ENCODE results near the gene CA10.

The CA10 gene

GRCh38 chr17:52105591-52105990 is 52.9 kb downstream of the CA10 start:
- no peak overlapping the region for H3K4me2 ChIP-seq (ENCODE audit: low read depth, low read length, poor library complexity, severe bottlenecking)
- H3K9me2 ChIP-seq (replicated peaks; ENCODE audit: insufficient read depth, low read length): no peaks in the 10 kb centered on the region
- H3K36me3 ChIP-seq (ENCODE audit: low read length): no peaks in the 10 kb centered on the region
- no peak overlapping the region for H3K9ac ChIP-seq (ENCODE audit: low read length)
- H3K27me3 ChIP-seq (ENCODE audit: low read length): no peaks in the 10 kb centered on the region
- H2AFZ ChIP-seq (ENCODE audit: low read depth, low read length, severe bottlenecking): no peak overlapping the region
- no peak overlapping the region for H3K4me3 ChIP-seq (ENCODE audit: insufficient read depth, low read length, poor library complexity, severe bottlenecking)
- H4K20me1 ChIP-seq (ENCODE audit: low read depth, low read length): no peaks in the 10 kb centered on the region
- H3K79me2 ChIP-seq (ENCODE audit: insufficient read depth, low read length): no peaks in the 10 kb centered on the region
- TF ChIP-seq CTCF (IDR thresholded peaks at IDR 0.05; ENCODE audit: insufficient read depth, low read length, poor library complexity, severe bottlenecking): no peak
- TF ChIP-seq EZH2phosphoT487 (conservative IDR thresholded peaks at IDR 0.05; ENCODE audit: low read length): no peak
- no peaks in the 10 kb centered on the region for H3F3A ChIP-seq (ENCODE audit: insufficient read depth)
- H3K27ac ChIP-seq (ENCODE audit: low read depth, low read length): no peak overlapping the region
- no peaks in the 10 kb centered on the region for H3K9me3 ChIP-seq (ENCODE audit: insufficient read depth, low read length)

- TF ChIP-seq CTCF (IDR thresholded peaks at IDR 0.05; ENCODE audit: insufficient read depth, low read length, poor library complexity, severe bottlenecking) (no peak), EZH2phosphoT487 (conservative IDR thresholded peaks at IDR 0.05; ENCODE audit: low read length) (no peak)
- Histone ChIP-seq H3K36me3 (ENCODE audit: low read length) (no peaks in the 10 kb centered on the region), H3K4me2 (ENCODE audit: low read depth, low read length, poor library complexity, severe bottlenecking) (no peak overlapping the region), H3K9me2 (replicated peaks; ENCODE audit: insufficient read depth, low read length) (no peaks in the 10 kb centered on the region), H3K27ac (ENCODE audit: low read depth, low read length) (no peak overlapping the region), H4K20me1 (ENCODE audit: low read depth, low read length) (no peaks in the 10 kb centered on the region), H3F3A (ENCODE audit: insufficient read depth) (no peaks in the 10 kb centered on the region), H3K4me3 (ENCODE audit: insufficient read depth, low read length, poor library complexity, severe bottlenecking) (no peak overlapping the region), H3K79me2 (ENCODE audit: insufficient read depth, low read length) (no peaks in the 10 kb centered on the region), H3K27me3 (ENCODE audit: low read length) (no peaks in the 10 kb centered on the region), H3K9me3 (ENCODE audit: insufficient read depth, low read length) (no peaks in the 10 kb centered on the region), H3K9ac (ENCODE audit: low read length) (no peak overlapping the region), H2AFZ (ENCODE audit: low read depth, low read length, severe bottlenecking) (no peak overlapping the region)
Measured at GRCh38 chr17:52096056-52096455, 62.5 kb downstream of the CA10 start.

GRCh38 chr17:52084176-52084575 is 74.3 kb downstream of the CA10 start:
- no peak overlapping the region for H3K9ac ChIP-seq (ENCODE audit: low read length)
- H3K9me3 ChIP-seq (ENCODE audit: insufficient read depth, low read length): no peaks in the 10 kb centered on the region
- H3K27me3 ChIP-seq (ENCODE audit: low read length): no peaks in the 10 kb centered on the region
- no peaks in the 10 kb centered on the region for H3K9me2 ChIP-seq (replicated peaks; ENCODE audit: insufficient read depth, low read length)
- H3F3A ChIP-seq (ENCODE audit: insufficient read depth): no peaks in the 10 kb centered on the region
- H3K36me3 ChIP-seq (ENCODE audit: low read length): no peaks in the 10 kb centered on the region
- no peak overlapping the region for H3K27ac ChIP-seq (ENCODE audit: low read depth, low read length)
- H3K4me3 ChIP-seq (ENCODE audit: insufficient read depth, low read length, poor library complexity, severe bottlenecking): no peak overlapping the region
- H2AFZ ChIP-seq (ENCODE audit: low read depth, low read length, severe bottlenecking): no peak overlapping the region
- no peaks in the 10 kb centered on the region for H3K79me2 ChIP-seq (ENCODE audit: insufficient read depth, low read length)
- H3K4me2 ChIP-seq (ENCODE audit: low read depth, low read length, poor library complexity, severe bottlenecking): no peak overlapping the region
- H4K20me1 ChIP-seq (ENCODE audit: low read depth, low read length): no peaks in the 10 kb centered on the region
- no peak for TF ChIP-seq EZH2phosphoT487 (conservative IDR thresholded peaks at IDR 0.05; ENCODE audit: low read length)
- TF ChIP-seq CTCF (IDR thresholded peaks at IDR 0.05; ENCODE audit: insufficient read depth, low read length, poor library complexity, severe bottlenecking): no peak

Data from SU-DHL-6 (cell line).